Subcutaneous preadipocyte (primary cell): ENCODE measurements around the gene ME3. TPM values are rescaled to one million over a fixed set of nuclear protein-coding genes. Genes with fewer than 3 reads are reported as not detected.

Experiments
- total RNA-seq: library from RNA; depleted of rRNA; stranded (reverse); fragments of >200 nt; gene quantifications from 2 replicates; pipeline ENCODE4 v1.2.3, GENCODE V29; 2012

ME3 gene
- 34.8 and 43.7 TPM in 2 replicates for total RNA-seq

DNA sequence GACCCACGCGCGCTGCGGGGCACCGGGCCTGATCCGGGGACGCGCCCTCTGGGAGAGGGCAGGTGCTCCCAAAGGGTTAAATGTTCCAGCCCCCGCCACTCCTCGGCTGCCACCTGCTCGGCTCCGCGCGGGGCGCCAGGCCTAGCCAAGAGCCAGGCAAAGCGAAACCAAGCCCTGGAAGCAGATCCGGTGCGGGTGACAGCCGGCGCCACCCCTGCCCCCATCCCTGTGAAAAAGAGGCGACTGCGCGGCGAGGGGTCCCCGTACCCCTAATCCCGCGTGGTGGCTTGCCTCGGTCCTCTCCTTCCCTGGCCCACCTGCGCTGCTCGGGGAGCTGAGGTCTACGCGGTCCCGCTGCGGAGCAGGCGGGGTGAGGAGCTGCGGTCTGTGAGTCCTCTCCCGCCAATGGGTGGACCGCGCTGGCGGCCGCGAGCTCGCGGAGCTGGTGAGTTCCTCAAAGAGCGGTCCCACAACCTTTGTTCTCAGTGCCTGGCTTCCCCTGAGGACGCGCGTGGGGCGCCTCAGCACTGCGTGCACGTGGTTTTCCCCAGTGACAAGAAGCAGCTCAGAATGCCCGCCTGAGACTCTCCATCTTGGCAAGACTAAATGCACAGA lies at the start of gene ME3:
Gene ME3 (minus strand): TSS at position 610 of the 615 bp plus-strand sequence.

Other genes with a start within 250 kb of the ME3 start
- gene PRSS23, start 127.9 kb upstream of the ME3 start, total RNA-seq: 57.0 and 70.6 TPM in 2 replicates